SK-N-SH (cell line): ENCODE data around the gene MORC2. TPM values are rescaled to one million over a fixed set of nuclear protein-coding genes. Genes with fewer than 3 reads are reported as not detected.

Source experiments
- CTCF ChIA-PET: fragments of 300-600, 350-600 bp; formaldehyde crosslinking; extraction: SDS; loops from one replicate; lab custom pipeline; 2021; lab: Yijun Ruan, JAX
- POLR2A ChIA-PET: fragments of 350-600 bp; sonication (Branson Sonifier 250); formaldehyde crosslinking; extraction: SDS; loops from one replicate; lab custom pipeline; 2020; ENCODE audit warnings: antibody characterized with exemption, inconsistent platforms; lab: Yijun Ruan, JAX
- DNase-seq: peaks from one replicate; pipeline ENCODE4 v3.0.0; 2012
- H2AFZ ChIP-seq: fragments of 200-600 bp; sonication (generic); 2 replicates; pipeline ENCODE4 v1.8.1; 2016; ENCODE audit warnings: antibody characterized with exemption, mild to moderate bottlenecking, low read depth
- H3F3A ChIP-seq: fragments of 200-600 bp; sonication (generic); replicated peaks from 2 replicates; pipeline ENCODE3; 2016; ENCODE audit warnings: antibody characterized with exemption, mild to moderate bottlenecking; ENCODE audit not compliant: insufficient read depth
- H3K27ac ChIP-seq, 2 experiments: fragments of 200-500 bp in 1 of 2; fragments of 200-600 bp in 1 of 2; sonication (Bioruptor generic) in 1 of 2; sonication (generic), shearing (Covaris generic) in 1 of 2; 2 replicates each; pipeline versions ENCODE4 v1.5.1 to v1.6.1; 2014 to 2016; ENCODE audit warnings: low read depth in 2 of 2, inconsistent platforms in 1 of 2, low read length in 1 of 2, mild to moderate bottlenecking in 1 of 2, mixed read lengths in 1 of 2
- H3K27me3 ChIP-seq: fragments of 200-600 bp; sonication (generic), shearing (Covaris generic); 2 replicates; pipeline ENCODE4 v1.6.1; 2016; ENCODE audit warnings: mixed run types; ENCODE audit not compliant: insufficient read depth
- H3K36me3 ChIP-seq, 2 experiments: fragments of 200-500 bp in 1 of 2; fragments of 200-600 bp in 1 of 2; sonication (Bioruptor generic) in 1 of 2; sonication (generic) in 1 of 2; replicated peaks in 1 of 2; 2 replicates each; pipeline versions ENCODE3 to v1.5.1; 2014 to 2016; ENCODE audit warnings: low read length in 1 of 2, mild to moderate bottlenecking in 1 of 2; ENCODE audit not compliant: insufficient read depth in 2 of 2, control insufficient read depth in 1 of 2
- H3K4me1 ChIP-seq, 2 experiments: fragments of 200-500 bp in 1 of 2; fragments of 200-600 bp in 1 of 2; sonication (Bioruptor generic) in 1 of 2; sonication (generic), shearing (Covaris generic) in 1 of 2; 2 replicates each; pipeline versions ENCODE4 v1.5.1 to v1.6.1; 2014 to 2016; ENCODE audit warnings: low read depth in 1 of 2, low read length in 1 of 2, mixed run types in 1 of 2; ENCODE audit not compliant: insufficient read depth in 2 of 2, control insufficient read depth in 1 of 2
- H3K4me2 ChIP-seq: fragments of 200-600 bp; sonication (generic), shearing (Covaris generic); 2 replicates; pipeline ENCODE4 v1.6.1; 2017; ENCODE audit warnings: mixed run types
- H3K4me3 ChIP-seq, 2 experiments: fragments of 200-500 bp in 1 of 2; fragments of 200-600 bp in 1 of 2; sonication (Bioruptor generic) in 1 of 2; sonication (generic), shearing (Covaris generic) in 1 of 2; 2 replicates each; pipeline versions ENCODE4 v1.5.1 to v1.8.1; 2014 to 2016; ENCODE audit warnings: low read depth in 2 of 2, inconsistent platforms in 1 of 2, low read length in 1 of 2, mild to moderate bottlenecking in 1 of 2, mixed read lengths in 1 of 2, moderate library complexity in 1 of 2
- H3K79me2 ChIP-seq: fragments of 200-600 bp; sonication (generic); 2 replicates; pipeline ENCODE4 v1.8.1; 2017; ENCODE audit warnings: mild to moderate bottlenecking; ENCODE audit not compliant: insufficient read depth
- H3K9ac ChIP-seq: fragments of 200-600 bp; sonication (generic); 2 replicates; pipeline ENCODE4 v1.6.1; 2017; ENCODE audit warnings: mixed run types
- H3K9me2 ChIP-seq: fragments of 200-600 bp; sonication (generic); 2 replicates; pipeline ENCODE4 v1.6.1; 2017; ENCODE audit warnings: mixed run types
- H3K9me3 ChIP-seq: fragments of 200-600 bp; sonication (generic); 2 replicates; pipeline ENCODE4 v1.6.1; 2017; ENCODE audit warnings: mixed run types, mild to moderate bottlenecking, moderate library complexity
- H4K20me1 ChIP-seq: fragments of 200-600 bp; sonication (generic); 2 replicates; pipeline ENCODE4 v1.6.1; 2017; ENCODE audit warnings: mild to moderate bottlenecking, mixed run types; ENCODE audit not compliant: insufficient read depth
- GATA2 ChIP-seq: sonication (generic); formaldehyde crosslinking; IDR thresholded peaks from 2 replicates; pipeline ENCODE4 v1.5.0; 2020; ENCODE audit warnings: mild to moderate bottlenecking, missing genetic modification reagents
- JUND ChIP-seq: IDR thresholded peaks from 2 replicates; pipeline ENCODE4 v1.4.0; 2012
- MEF2A ChIP-seq: IDR thresholded peaks from 2 replicates; pipeline ENCODE4 v1.4.0; 2012; ENCODE audit warnings: low read depth, borderline replicate concordance
- MXI1 ChIP-seq: IDR thresholded peaks from 2 replicates; pipeline ENCODE4 v1.6.1; 2012; ENCODE audit warnings: mild to moderate bottlenecking, low read depth, low read length, improper control_type of control experiment
- NFIC ChIP-seq: IDR thresholded peaks from 2 replicates; pipeline ENCODE4 v1.4.0; 2012; ENCODE audit warnings: borderline replicate concordance
- NRF1 ChIP-seq: IDR thresholded peaks from 2 replicates; pipeline ENCODE4 v1.6.1; 2012; ENCODE audit warnings: low read depth, mild to moderate bottlenecking, low read length
- POLR2AphosphoS5 ChIP-seq: IDR thresholded peaks from 2 replicates; pipeline ENCODE4 v1.6.1; 2012; ENCODE audit warnings: low read depth, low read length
- TCF12 ChIP-seq: IDR thresholded peaks from 2 replicates; pipeline ENCODE4 v1.4.0; 2012
- WGBS: methylation state at CpG from one replicate; pipeline ENCODE4 v1.1.6; 2017; ENCODE audit warnings: low lambda C conversion rate; 5-methylcytosine and 5-hydroxymethylcytosine counted together
- polyA plus RNA-seq, 3 experiments: library from polyadenylated mRNA; depleted of rRNA; stranded (reverse); fragments of >200 nt; gene quantifications; 2 replicates each; pipeline ENCODE4 v1.2.3, GENCODE V29; 2012
- TF ChIP-seq, protein P1 (sequence below): IDR thresholded peaks from 2 replicates; pipeline ENCODE4; 2012

The MORC2 gene
- polyA plus RNA-seq, 1 of the 3 experiments (the other 2 are of a cell fraction): 8.3 TPM

- Histone ChIP-seq H3K36me3 (peaks cover 0 to 5% of the 10 kb centered on the region in 2 experiments), H3K9ac (no peak overlapping the region), H3K27ac (no peak overlapping the region), H3F3A (no peaks in the 10 kb centered on the region), H3K27me3 (no peaks in the 10 kb centered on the region), H3K9me2 (no peaks in the 10 kb centered on the region), H3K79me2 (no peaks in the 10 kb centered on the region), H3K9me3 (peaks cover 26% of the 10 kb centered on the region; the same call in 1 of the 2 replicates), H2AFZ (no peak overlapping the region), H3K4me3 (no peak overlapping the region), H3K4me1 (no peaks in the 10 kb centered on the region), H3K4me2 (no peak overlapping the region), H4K20me1 (no peaks in the 10 kb centered on the region)
- no peak for TF ChIP-seq GATA2 (CRISPR knock-in tag)
- TF ChIP-seq NRF1: no peak
- ChIA-PET CTCF (interaction anchor here (1.1 to 4.4 kb wide), 3 partner anchors 12 to 18 kb away, joined by 3 to 21 read pairs (median 3); no protein-coding TSS in a partner anchor), POLR2A (no interaction called here)
- WGBS: 77% methylated on average over 14 of the region's 16 CpGs
- no peak for DNase-seq
Observed at GRCh38 chr22:30902496-30903357, 65.8 kb downstream of the MORC2 start.

DNA sequence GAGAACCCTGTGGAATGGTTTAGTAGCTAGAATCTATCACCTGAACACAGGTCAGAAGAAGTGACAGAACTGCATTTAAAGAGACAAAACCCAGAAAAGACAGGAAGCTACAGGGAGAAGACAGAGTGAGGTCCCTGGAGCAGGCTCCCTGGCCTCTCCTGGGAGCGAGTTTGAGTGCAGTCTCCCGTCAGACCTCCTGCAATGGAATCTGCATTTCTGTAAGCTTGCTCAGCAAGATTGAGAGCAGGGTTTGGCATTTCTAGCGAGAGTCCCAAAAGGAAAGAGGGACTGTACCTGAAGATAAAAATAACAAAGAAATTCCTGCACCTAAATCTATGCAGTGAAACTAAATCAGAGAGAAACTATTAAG, 74.2 kb downstream of the MORC2 start:
- Histone ChIP-seq H3K79me2 (no peaks in the 10 kb centered on the region), H3K27me3 (no peaks in the 10 kb centered on the region), H3K4me3 (no peak overlapping the region), H3K9ac (no peak overlapping the region), H3F3A (no peaks in the 10 kb centered on the region), H3K4me2 (no peak overlapping the region), H3K27ac (no peak overlapping the region), H2AFZ (no peak overlapping the region), H3K9me2 (no peaks in the 10 kb centered on the region), H3K36me3 (no peaks in the 10 kb centered on the region), H3K9me3 (peaks cover 12% of the 10 kb centered on the region; the same call in 1 of the 2 replicates), H4K20me1 (no peaks in the 10 kb centered on the region), H3K4me1 (no peaks in the 10 kb centered on the region)
- ChIA-PET POLR2A (no interaction called here), CTCF (interaction anchor here (0.6 to 5.3 kb wide), 5 partner anchors 26 to 190 kb away, joined by 3 to 33 read pairs (median 4); no protein-coding TSS in a partner anchor)
- no peak for TF ChIP-seq JUND
- TF ChIP-seq GATA2 (CRISPR knock-in tag): no peak
- TF ChIP-seq MEF2A: no peak
- TF ChIP-seq MXI1: no peak
- TF ChIP-seq, protein P1, sequence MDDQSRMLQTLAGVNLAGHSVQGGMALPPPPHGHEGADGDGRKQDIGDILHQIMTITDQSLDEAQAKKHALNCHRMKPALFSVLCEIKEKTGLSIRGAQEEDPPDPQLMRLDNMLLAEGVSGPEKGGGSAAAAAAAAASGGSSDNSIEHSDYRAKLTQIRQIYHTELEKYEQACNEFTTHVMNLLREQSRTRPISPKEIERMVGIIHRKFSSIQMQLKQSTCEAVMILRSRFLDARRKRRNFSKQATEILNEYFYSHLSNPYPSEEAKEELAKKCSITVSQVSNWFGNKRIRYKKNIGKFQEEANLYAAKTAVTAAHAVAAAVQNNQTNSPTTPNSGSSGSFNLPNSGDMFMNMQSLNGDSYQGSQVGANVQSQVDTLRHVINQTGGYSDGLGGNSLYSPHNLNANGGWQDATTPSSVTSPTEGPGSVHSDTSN: no peak
- no peak for TF ChIP-seq TCF12
- TF ChIP-seq NFIC: no peak
- no peak for TF ChIP-seq POLR2AphosphoS5
- 93% methylated on average over 3 of the region's 3 CpGs for WGBS
- DNase-seq: no peak
